Stimulated activated effector memory CD8-positive, alpha-beta T cell treated with anti-CD3 and anti-CD28 coated beads, Interleukin-12 subunit alpha, Interleukin-12 subunit beta, amount 100 ng/mL, for 72 hours (primary cell): ENCODE results near the gene PTPRR.
A peak's percentile ranks its signal among the peaks of the same experiment; 100 is the strongest.
"Not testable (repeated sequence)": the region's sequence is repeated elsewhere in the genome, so short reads cannot be mapped to it uniquely, and the experiment has no call there.

Source experiments
- ATAC-seq: fragments of 150-1000 bp; cut with Tn5 transposase; 2 replicates; pipeline ENCODE4 v1.10.0; 2021
- DNase-seq, 2 donors: peaks; one replicate each; pipeline ENCODE4 v3.0.0; 2021 to 2022; ENCODE audit warnings: low spot score in 2 of 2
- H3K27ac Mint-ChIP-seq: one replicate; pipeline ENCODE4 v1.8.0; 2022; ENCODE audit warnings: mild to moderate bottlenecking, mixed read lengths
- H3K36me3 Mint-ChIP-seq: one replicate; pipeline ENCODE4 v1.8.0; 2022; ENCODE audit warnings: mild to moderate bottlenecking, mixed read lengths
- H3K4me1 Mint-ChIP-seq: one replicate; pipeline ENCODE4 v1.8.0; 2022; ENCODE audit warnings: mixed read lengths
- H3K4me3 Mint-ChIP-seq: one replicate; pipeline ENCODE4 v1.8.0; 2022; ENCODE audit warnings: mild to moderate bottlenecking, mixed read lengths
- H3K9me3 Mint-ChIP-seq: one replicate; pipeline ENCODE4 v1.8.0; 2022; ENCODE audit warnings: mixed read lengths

PTPRR gene

DNA sequence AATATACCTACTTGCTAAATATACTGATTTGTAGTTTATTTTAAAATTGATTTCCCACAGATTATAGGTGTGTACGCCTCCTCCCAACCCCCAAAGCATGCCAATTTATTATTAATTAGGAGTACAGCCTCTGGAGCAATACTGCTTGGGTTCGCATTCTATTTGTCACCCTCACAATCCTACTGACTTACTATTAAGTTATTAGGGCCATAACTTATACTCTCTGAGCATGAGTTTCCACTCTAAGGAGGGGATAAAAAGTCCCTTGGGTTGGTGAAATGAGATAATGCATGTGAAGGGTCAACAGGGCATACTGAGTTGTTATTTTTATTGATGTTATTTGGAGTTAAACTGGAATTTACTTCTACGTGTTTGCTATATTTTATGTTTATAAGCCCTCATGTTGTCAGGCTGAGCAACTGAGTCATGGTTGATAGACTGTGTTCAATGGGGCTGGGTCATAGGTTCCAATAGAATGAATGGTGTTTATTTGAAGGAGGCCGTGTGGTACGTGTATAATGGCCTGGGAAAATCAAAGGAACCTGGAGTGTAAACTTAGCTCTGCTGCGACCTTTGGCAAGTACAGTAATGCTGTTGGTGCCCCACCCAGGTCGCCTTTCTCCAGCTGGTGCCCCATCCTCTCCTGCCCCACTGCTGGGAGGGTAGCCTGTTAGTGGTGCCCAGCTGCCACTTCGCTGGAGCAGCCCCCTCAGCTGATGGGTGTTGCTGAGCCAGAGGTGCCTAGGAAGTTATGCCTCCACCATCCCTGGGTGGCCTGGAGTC lies 184.0 kb downstream of the PTPRR start:
- Mint-ChIP-seq H3K9me3 (no peaks in the 10 kb centered on the region), H3K36me3 (no peaks in the 10 kb centered on the region), H3K4me3 (no peak overlapping the region), H3K4me1 (no peaks in the 10 kb centered on the region), H3K27ac (no peak overlapping the region)
- DNase-seq (no peak), ATAC-seq (peak; percentile 11)

DNA sequence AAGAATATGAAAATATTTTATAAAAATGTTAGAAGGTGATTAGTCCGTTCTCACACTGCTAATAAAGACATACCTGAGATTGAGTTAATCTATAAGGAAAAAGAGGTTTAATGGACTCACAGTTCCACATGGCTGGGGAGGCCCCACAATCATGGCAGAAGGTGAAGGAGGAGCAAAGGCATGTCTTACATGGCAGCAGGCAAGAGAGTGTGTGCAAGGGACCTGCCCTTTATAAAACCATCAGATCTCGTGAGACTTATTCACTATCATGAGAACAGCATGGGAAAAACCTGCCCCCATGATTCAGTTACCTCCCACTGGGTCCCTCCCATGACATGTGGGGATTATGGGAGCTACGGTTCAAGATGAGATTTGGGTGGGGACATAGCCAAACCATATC lies 185.3 kb downstream of the PTPRR start:
- H3K4me1 Mint-ChIP-seq, H3K9me3 Mint-ChIP-seq, H3K36me3 Mint-ChIP-seq, ATAC-seq, H3K4me3 Mint-ChIP-seq, H3K27ac Mint-ChIP-seq, DNase-seq: not testable (repeated sequence)

DNA sequence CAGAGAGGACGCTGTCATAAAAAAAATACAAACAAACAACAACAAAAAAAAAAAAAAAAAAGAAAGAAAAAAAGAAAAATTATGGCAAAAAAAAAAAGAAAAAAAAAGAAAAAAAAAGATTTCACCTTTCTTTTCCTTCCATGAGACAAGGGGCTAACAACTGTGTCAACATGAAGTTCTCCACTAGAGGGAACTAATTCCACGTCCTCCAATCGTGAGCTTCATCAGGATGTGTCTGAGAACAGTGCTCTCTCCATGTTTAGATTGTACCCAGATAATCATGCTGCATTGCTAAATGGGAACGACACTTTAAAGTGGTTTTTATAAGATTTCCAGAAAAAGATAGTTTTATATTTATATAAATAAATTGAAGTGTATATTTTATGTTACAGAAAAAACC lies 187.2 kb downstream of the PTPRR start:
- ATAC-seq (peak; percentile 53), DNase-seq (no peak)
- no peaks in the 10 kb centered on the region for H3K9me3 Mint-ChIP-seq
- no peaks in the 10 kb centered on the region for H3K36me3 Mint-ChIP-seq
- no peaks in the 10 kb centered on the region for H3K4me1 Mint-ChIP-seq
- no peak overlapping the region for H3K4me3 Mint-ChIP-seq
- H3K27ac Mint-ChIP-seq, result no peak overlapping the region

- DNase-seq (no peak), ATAC-seq (no peak)
- H3K9me3 Mint-ChIP-seq, result no peaks in the 10 kb centered on the region
- no peak overlapping the region for H3K27ac Mint-ChIP-seq
- H3K4me1 Mint-ChIP-seq, result no peaks in the 10 kb centered on the region
- no peak overlapping the region for H3K4me3 Mint-ChIP-seq
- H3K36me3 Mint-ChIP-seq, result no peaks in the 10 kb centered on the region
Observed at GRCh38 chr12:70732287-70732686, 188.3 kb downstream of the PTPRR start.

DNA sequence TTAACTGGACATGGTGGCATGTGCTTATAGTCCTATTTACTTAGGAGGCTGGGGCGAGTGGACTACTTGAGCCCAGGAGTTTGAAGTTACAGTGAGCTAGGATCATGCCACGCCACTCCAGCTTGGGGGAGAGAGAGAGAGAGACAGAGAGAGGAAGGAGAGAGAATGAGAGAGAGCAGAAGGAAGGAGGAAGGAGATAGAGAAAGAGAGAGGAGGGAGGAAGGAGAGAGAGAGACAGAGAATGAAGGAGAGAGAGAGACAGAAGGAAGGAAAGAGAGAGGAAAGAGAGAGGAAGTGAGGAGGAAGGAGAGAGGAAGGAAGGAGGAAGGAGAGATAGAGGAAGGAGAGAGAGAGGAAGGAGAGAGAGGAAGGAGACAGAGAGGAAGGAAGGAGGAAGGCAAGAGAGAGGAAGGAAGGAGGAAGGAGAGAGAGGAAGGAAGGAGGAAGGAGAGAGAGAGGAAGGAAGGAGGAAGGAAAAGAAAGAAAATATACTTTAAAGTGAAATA lies 189.8 kb downstream of the PTPRR start:
- ATAC-seq (no peak), DNase-seq (no peak)
- H3K36me3 Mint-ChIP-seq, result no peaks in the 10 kb centered on the region
- H3K27ac Mint-ChIP-seq, result no peak overlapping the region
- no peak overlapping the region for H3K4me3 Mint-ChIP-seq
- H3K9me3 Mint-ChIP-seq, result no peaks in the 10 kb centered on the region
- H3K4me1 Mint-ChIP-seq, result no peaks in the 10 kb centered on the region

DNA sequence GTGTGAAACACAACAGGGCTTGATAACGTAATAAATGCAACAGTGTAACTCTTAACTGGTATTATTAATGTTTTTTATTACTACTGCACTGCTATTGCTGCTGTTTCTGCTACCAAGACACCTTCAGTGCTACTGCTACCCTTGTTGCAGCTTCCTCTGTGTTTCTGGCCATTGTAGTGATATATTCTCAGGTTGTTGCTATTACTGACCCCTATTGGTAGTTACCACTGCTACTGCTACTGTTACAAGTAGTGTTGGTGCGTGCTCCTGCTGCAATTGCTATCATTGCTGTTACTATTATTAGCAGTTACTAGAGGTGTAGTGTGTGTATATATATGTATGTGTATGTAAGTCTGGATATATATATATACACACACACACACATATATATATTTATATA lies 196.1 kb downstream of the PTPRR start:
- Mint-ChIP-seq H3K9me3 (no peaks in the 10 kb centered on the region), H3K4me1 (no peaks in the 10 kb centered on the region), H3K36me3 (no peaks in the 10 kb centered on the region), H3K27ac (no peak overlapping the region), H3K4me3 (no peak overlapping the region)
- ATAC-seq (no peak), DNase-seq (no peak)

GRCh38 chr12:70722584-70723343 lies 197.8 kb downstream of the PTPRR start:
- no peaks in the 10 kb centered on the region for H3K4me1 Mint-ChIP-seq

GRCh38 chr12:70721656-70722357 lies 198.7 kb downstream of the PTPRR start:
- Mint-ChIP-seq H3K27ac (no peak overlapping the region), H3K9me3 (no peaks in the 10 kb centered on the region), H3K4me3 (no peak overlapping the region), H3K36me3 (no peaks in the 10 kb centered on the region), H3K4me1 (no peaks in the 10 kb centered on the region)
- no peak for ATAC-seq
- DNase-seq, result no peak

More at GRCh38 chr12:70722584-70723343, 197.8 kb downstream of the PTPRR start:
- DNase-seq (no peak), ATAC-seq (no peak)
- no peak overlapping the region for H3K4me3 Mint-ChIP-seq
- no peaks in the 10 kb centered on the region for H3K36me3 Mint-ChIP-seq
- no peak overlapping the region for H3K27ac Mint-ChIP-seq
- no peaks in the 10 kb centered on the region for H3K9me3 Mint-ChIP-seq

- Mint-ChIP-seq H3K36me3 (no peaks in the 10 kb centered on the region), H3K4me3 (no peak overlapping the region), H3K4me1 (no peaks in the 10 kb centered on the region), H3K27ac (no peak overlapping the region), H3K9me3 (no peaks in the 10 kb centered on the region)
- ATAC-seq, result no peak
- DNase-seq, result no peak
Observed at GRCh38 chr12:70721216-70721615, 199.3 kb downstream of the PTPRR start.

DNA sequence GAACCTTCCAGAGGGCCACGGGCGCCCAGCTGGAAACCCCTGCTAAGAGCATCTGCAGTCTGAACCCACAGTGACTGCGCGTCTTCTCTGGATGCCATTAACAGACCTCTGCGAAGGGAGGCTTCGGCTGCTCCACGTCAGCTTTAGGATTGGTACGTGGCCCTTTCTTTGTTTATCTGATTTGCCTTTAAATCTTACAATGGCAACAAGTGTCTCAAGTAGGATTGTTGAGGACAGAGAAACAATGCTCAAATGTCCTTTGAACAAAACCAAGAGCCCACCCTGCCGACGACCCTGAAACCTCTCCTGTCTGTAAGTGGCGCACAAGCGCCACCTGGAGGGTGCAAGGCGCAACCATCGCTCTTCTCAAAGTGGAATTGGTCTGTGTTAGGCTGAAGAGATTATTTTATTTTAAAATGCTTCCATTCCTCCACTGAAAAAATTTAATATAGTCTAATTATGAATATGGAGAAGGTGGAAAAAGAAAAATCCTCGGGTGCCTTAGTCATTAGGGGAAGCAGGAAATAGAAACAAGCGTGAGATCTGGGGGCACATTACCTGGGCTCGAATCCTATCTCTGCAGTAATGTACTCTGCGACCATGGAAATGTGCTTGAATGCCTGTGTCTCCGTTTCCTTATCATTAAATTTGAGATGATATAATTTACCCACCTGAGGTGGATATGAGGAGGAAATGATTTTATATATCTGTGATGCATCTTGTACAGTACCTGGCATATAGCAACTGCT lies 200.7 kb downstream of the PTPRR start:
- Mint-ChIP-seq H3K4me3 (peak overlapping the region; percentile 31), H3K27ac (no peak overlapping the region), H3K9me3 (no peaks in the 10 kb centered on the region), H3K36me3 (no peaks in the 10 kb centered on the region), H3K4me1 (no peaks in the 10 kb centered on the region)
- DNase-seq, result peak; percentile 4 to 52
- peak; percentile 46 for ATAC-seq

DNA sequence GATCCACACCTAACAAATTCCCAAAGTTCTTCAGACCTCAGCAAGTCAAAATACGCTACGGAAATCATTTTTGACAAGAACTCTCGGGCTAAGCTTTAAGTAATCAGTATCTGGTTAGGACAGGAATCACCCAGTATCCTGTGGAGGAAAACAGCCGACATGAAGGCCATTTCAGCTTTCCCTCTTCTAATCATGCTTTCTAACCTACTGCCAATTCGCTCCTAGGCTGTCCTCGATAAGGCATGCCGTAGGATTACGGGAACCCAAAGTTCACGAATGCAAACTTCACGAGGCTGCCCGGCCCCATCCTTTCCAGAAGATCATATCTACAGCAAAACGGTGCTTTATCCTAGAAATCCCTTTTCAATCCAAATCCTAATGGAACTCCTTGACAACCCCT lies 201.5 kb downstream of the PTPRR start:
- no peak for ATAC-seq
- no peak overlapping the region for H3K4me3 Mint-ChIP-seq
- H3K27ac Mint-ChIP-seq, result no peak overlapping the region
- DNase-seq, result no peak
- no peaks in the 10 kb centered on the region for H3K36me3 Mint-ChIP-seq
- H3K9me3 Mint-ChIP-seq, result no peaks in the 10 kb centered on the region
- H3K4me1 Mint-ChIP-seq, result no peaks in the 10 kb centered on the region

GRCh38 chr12:70711831-70712230 lies 208.7 kb downstream of the PTPRR start:
- no peak for DNase-seq
- no peak for ATAC-seq
- Mint-ChIP-seq H3K4me1 (no peaks in the 10 kb centered on the region), H3K9me3 (no peaks in the 10 kb centered on the region), H3K36me3 (no peaks in the 10 kb centered on the region), H3K27ac (no peak overlapping the region), H3K4me3 (no peak overlapping the region)

GRCh38 chr12:70709022-70709421 lies 211.5 kb downstream of the PTPRR start:
- no peak overlapping the region for H3K27ac Mint-ChIP-seq
- H3K36me3 Mint-ChIP-seq, result no peaks in the 10 kb centered on the region
- no peak for ATAC-seq
- H3K9me3 Mint-ChIP-seq, result no peaks in the 10 kb centered on the region
- DNase-seq, result no peak
- no peaks in the 10 kb centered on the region for H3K4me1 Mint-ChIP-seq
- no peak overlapping the region for H3K4me3 Mint-ChIP-seq

DNA sequence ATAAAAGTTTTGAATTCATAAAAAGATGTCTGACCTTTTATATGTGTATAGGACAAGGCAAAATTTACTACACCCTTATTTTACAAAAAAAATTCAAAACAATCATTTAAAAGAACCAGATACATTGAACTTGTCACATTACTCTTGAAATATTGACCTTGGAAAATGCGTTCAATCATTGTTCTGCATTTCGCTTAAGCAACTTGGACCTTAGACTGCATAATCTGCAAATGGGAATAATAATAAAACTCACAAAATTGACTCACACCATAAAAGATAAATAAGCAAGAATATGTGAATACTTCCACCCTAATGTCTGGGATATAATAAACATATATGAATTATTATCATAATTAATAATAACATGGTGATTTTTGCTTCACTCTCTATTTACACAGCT lies 213.9 kb downstream of the PTPRR start:
- Mint-ChIP-seq H3K36me3 (no peaks in the 10 kb centered on the region), H3K27ac (no peak overlapping the region), H3K4me1 (no peaks in the 10 kb centered on the region), H3K9me3 (no peaks in the 10 kb centered on the region), H3K4me3 (no peak overlapping the region)
- ATAC-seq (no peak), DNase-seq (no peak)

GRCh38 chr12:70698345-70698744 lies 222.2 kb downstream of the PTPRR start:
- Mint-ChIP-seq H3K36me3 (no peaks in the 10 kb centered on the region), H3K4me1 (no peaks in the 10 kb centered on the region), H3K9me3 (no peaks in the 10 kb centered on the region), H3K4me3 (no peak overlapping the region), H3K27ac (no peak overlapping the region)
- DNase-seq, result no peak
- no peak for ATAC-seq
